GM18909 (cell line): ENCODE measurements around the gene AKAP6.

Experiments
- ATAC-seq: cut with Tn5 transposase; IDR thresholded peaks from one replicate; pipeline ENCODE4 v1.9.1; 2021; ENCODE audit warnings: mild to moderate bottlenecking; ENCODE audit not compliant: unreplicated experiment, poor library complexity

AKAP6 gene

DNA sequence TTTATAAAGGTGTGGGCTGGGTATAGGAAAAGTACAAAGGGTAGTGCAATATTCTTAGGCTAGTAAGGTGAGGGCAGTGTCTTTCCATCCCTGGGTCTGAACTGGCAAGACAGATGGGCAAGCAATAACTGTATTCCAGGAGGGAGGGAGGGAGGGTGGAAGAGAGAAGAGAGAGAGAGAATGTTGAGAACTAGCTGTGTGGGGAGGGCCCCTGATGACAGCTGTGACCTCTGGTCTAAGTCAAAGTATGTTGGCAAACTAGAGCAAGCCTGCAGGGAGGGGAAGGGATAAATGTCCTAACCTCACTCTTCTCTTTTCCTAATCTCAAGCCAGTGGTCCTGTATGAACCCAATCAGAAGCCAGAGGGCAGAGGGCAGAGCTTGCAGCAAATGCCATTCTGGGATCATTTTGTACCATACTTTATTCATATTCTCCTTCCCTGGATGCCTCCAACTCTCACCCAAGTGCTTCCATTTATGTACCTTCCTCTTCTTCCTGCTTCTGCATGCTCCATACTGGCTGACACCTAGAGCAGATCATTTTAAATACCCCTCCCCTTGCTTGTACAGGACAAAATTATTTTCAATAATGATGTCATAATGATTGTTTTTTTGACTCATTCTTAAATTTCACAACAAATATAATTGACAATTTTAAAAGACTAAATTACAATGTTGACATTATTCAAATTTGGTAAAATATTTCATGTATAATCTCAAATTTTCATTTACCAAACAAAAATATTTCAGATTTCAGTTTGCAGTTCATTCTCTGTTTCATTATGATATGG lies 75.9 kb downstream of the AKAP6 start:
- no peak for ATAC-seq

DNA sequence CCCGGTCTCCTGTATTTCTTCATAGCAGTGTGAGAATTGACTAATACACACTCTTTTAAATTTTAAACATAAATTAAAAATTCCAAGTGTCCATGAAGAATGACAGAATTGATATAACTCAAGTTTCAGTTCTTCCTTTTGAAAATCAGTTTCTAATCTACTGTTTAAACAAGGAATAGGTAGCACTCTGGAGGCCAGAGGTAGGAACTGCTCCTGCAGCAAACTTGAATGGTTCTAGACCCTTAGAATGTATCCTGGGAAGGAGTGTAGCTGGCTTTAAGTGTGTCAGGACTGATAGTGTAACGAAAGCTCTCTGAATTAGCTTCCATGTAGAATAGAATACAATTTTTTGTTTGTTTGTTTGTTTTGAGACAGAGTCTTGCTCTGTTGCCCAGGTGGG lies 76.8 kb downstream of the AKAP6 start:
- ATAC-seq = no peak

DNA sequence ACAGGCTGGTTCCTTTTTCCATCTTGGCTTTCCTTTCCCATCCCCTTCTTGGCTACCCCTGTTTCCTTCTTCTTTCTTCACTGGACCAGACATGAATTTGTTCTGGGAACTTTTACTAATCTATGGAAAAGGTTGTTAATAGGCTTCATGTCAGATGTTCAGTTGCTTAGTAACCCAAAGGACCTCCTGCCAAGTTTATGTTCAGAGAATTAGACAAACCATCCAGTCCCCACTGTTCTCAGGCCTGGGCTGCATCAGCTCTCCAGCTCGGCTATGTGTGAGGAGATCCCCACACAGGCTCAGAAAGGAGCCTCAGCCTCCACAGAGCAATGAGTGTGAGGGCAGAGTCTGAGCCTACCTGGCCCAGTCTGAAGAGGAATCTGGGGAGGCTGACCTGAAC lies 78.0 kb downstream of the AKAP6 start:
- no peak for ATAC-seq

DNA sequence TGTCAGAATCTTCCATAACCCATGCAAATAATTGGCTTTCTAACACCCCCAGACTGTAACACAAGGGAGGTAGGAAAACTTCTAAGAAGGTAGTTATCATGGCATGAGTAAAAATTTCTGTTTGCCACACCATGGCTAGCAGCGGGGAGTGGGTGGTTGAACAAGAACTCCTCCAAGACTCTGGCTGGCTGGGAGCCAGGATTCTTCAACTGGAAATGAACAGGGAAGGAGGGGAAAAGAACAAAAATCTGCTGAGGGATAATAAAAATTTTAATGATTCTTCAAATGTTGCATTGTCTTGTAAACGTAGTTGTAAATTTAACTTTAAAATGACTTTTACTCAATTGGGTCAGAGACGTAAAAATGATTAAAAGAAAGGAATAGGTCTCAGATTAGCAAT lies 78.9 kb downstream of the AKAP6 start:
- ATAC-seq = no peak

DNA sequence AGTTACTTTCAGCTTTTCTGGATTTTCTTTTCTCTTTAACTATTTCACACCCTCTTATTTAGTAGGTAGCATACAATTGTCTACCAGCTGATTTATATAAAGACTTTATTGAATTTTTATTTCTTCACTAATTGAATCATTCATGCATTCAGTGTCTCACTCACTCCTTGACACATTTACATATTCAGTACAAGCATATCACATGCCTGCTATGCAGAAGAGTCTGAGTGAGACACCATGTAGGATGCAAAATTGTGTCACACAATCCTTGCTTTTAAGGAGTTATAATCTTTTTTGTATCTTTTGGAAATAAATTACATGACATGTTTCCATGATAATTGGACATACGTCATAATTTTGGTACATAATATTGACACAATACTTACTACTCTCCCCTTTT lies 83.0 kb downstream of the AKAP6 start:
- ATAC-seq = no peak

DNA sequence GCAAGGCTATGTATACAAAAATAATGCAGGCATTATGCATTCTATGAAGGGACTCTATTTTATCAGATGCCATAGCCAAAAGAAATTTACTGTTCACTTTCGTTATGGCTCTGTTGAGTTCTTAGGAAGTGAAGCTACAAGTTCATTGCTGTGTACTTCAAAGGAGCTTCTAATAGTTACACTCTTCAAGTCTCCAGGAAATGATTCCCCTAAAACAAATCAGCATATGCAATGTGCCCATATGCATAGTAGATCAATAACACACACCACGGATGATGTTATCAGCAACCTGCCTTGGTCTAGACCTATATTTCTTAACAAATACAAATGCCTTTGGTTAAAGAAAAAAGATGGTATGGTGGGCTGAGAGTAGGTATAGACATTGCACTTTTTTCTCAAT lies 83.4 kb downstream of the AKAP6 start:
- ATAC-seq = no peak

DNA sequence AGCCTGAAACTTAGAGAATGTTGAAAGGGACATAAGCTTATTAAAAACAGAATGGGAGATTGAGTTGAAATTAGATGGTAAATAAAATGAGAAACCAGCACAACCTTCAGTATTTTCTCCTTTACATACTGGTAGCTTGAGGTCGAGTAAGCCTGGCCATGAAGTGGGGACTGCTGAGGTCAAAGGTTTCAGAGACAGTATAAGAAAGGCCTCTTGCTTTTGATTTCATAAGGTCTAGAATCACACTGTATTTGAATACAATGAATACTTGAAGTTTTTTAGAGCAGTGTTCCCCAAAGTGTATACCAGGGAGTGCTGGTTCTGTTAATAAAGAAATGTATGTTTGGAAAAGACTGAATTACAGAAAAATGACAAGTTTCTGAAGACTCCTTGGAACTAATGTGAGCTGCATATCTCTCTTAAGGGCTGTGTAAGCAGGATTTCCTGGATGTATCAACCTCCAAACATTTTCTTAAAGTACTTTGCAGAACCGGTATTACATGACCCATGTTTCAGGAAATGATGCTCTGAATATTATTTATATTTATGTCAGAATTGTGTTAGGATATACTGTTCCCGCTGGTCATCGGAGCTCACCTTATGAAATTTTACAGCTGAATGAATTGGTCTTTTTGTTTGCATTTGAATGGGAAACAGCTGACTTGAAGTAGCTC lies 85.0 kb downstream of the AKAP6 start:
- no peak for ATAC-seq

DNA sequence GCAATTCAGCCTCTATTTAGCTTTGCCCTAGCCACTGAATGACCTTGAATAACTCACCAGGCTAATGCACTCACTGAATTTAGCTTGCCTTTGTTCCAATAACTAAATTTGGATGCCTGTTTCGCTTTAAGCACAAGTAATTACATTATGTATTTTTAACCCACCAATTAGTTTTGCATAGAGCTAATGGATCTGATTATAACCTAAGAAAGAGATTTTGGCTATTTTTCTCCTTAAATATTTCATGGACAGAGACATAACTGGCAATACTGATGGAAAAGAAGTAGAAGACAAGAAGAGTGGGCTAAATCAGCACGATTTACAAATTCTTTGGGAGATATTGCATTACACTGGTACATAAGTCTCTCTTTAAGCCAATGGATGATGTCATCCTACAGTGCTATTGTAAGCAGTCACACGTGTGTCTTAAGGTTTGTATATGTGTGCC lies 85.7 kb downstream of the AKAP6 start:
- no peak for ATAC-seq

DNA sequence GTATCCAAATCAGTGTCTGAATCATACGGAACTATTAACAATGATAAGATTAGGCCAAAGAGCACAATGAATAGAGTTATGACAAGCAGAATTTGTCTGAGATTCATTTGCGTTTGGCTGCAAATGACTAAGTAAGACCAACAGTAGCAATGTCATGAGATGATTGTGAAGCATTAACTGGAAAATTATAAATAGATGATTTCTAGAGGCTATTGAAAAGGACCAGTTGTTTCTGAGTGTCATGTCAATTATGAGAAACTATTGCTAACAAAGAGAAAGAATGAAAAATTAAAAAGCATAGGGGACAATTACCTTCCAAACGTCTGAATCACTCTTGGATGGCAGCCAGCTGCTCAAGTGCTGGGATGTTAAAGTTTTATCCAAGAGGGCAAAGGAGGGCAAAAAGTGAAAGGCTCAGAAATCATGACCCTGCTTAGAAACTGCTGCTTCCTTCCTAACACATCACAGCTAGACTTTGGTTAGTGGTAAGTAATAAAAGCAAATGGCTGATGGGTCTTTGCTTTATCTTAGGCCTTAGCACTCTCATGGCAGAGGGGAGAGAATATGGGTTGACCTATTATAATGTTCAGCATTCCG lies 89.0 kb downstream of the AKAP6 start:
- ATAC-seq = no peak

DNA sequence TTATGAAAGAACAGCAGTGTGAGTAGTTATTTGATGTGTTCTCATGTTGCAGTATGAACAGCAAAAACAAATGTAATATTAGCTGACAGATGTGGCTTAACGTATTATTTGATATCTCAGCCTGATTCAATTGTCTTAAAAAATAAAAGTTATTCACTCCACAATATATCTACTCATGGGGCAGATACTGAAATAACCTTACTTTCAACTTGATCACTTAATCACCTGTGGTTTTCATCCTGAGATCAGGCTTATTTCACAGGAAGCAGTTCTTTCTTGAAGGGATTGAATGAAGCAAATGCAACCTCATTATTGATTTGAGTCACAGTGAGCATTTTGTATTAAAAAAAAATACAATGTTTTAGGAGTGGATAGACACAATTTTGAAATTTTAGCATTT lies 90.3 kb downstream of the AKAP6 start:
- no peak for ATAC-seq

DNA sequence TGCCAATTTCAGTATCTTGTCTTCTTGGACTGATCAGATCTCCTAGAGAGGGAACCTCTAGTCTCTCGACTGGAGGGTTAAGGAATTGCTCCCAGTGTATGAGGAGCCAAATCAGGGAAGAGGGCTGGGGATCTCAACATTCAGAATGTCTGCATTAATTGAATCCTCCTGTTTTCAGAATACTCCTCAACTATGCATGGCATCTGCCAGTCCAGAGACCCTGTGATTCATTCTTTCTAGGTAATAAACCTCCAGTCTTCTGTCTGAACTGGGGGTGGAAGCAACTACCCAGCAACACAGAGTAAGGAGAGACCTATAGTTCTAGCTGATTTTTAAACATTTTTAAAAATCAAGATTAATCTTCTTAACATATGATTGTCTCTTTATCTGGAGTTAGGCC lies 92.7 kb downstream of the AKAP6 start:
- ATAC-seq = no peak

DNA sequence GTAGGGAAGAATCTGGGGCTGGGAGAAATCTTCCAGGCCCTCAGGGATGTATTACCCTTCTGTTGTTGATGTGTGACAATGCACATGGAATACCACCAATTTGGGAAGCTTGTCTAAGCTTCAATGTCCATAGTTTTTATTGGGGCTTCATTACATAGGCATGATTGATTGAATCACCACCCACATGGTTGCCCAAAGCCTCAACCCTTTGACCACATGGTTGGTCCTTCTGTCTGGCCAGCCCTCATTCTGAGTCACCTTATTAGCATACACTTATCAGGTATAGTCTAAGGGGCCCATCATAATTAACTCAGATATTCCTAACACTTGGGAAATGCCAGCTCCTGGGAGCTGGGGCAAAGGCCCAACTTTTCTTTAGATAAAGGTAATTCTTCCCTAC lies 93.3 kb downstream of the AKAP6 start:
- no peak for ATAC-seq

DNA sequence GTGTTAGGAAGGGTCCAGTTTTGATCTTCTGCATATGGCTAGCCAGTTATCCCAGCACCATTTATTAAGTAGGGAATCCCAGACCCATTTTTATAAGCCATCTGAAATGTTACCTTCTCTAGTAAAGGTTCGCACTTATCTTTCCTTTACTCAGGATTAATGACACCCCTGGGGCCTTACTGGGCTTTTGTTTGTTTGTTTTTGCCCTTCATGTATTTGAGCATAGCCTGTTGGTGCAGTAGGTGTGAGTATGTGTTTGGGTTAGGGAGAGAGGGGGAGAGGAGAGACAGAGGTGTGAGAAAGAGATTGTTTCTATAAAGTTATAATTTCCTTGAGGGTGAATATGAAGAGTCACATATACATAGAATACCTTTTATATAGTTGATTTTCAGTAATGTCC lies 96.9 kb downstream of the AKAP6 start:
- ATAC-seq = no peak

DNA sequence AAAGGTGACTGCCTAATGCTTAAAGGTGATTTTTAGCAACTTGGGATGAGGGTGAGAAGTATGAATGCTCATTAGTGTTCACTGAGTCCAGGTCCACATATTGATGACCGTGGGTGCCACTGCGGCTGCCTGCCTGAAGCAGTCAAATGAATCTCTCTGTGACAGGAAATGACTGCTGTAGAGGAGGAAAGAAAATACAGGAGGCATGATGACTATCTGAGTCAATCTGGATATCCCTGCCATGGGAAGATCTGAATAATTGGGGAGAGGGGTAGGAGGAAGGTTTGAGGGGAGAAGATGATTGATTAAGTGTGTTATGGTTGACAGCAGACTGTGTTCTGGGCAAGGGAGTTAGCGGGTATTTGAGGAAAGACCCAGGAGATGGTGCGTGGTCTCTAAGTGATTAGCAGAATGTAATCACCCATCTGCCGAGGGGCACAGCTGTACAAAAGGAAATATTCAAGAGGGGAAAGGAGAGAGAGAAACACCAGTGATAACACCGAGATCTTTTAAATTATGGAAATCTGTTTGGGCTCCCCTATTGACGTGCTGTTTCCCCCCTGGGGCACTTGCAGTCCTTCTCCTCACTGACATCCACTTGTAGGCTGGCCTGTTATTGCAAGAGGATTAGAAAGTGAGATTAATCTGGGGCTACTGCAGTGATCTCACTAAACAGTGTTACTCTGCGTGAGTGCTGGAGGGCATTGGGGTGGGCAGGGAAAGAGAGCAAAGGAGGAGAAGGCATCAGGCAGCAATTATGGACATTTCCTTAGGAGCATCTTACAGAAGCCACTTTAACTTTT lies 97.7 kb downstream of the AKAP6 start:
- no peak for ATAC-seq

DNA sequence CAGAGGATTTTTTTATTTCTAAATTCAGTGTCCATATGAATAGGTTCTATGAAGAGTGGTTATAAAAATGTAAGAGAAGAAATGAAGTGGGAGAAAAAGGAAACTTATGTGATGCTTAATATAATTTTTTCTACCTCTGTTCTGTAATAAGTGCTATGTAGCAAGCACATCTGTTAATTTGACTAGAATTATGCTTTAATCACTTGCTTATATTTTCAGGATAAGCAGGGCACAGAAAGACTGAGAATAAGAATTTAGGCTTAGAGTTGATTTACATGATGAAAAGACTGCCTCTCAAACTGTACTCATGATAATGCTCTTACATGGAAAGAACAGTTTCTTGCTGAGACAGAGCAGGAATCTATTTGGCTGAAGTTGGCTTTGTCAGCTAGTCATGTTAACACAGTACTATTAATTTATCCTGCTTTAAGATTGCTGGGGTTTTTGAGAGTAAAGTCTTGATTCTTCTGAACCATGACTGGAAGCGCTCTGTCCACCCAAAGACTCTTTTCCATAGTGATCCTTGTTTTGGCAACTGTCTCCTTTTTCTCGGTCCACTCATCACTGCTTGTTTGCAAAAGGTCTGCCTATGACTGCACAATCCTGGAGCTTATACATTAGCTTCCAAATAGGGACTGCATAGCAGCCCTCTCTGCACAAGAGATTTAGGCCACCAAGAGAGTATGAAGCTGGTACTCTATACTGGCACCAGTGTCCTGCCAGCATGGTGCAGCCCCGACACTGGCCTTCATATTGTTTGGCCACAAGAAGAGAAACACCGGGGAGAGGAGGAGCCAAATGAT lies 98.8 kb downstream of the AKAP6 start:
- no peak for ATAC-seq

DNA sequence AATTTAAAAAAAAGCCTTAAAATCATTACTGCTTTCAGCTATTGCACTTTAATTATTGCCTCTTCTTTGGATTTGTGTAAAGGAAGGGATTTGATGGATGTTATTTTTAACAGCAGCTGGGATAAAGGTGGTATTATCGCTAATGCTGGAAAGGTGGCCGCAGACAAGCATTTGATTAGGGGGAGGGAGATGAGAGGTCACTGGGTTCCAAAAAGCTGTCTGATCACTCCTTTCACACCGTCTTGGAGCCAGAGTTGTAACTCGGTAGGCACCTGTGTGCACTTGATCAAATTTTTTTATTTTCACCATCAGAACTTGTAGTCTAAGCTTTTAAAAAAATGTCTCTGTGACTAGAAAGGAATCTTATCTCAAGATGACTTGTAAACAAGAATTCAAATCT lies 99.8 kb downstream of the AKAP6 start:
- ATAC-seq = no peak

DNA sequence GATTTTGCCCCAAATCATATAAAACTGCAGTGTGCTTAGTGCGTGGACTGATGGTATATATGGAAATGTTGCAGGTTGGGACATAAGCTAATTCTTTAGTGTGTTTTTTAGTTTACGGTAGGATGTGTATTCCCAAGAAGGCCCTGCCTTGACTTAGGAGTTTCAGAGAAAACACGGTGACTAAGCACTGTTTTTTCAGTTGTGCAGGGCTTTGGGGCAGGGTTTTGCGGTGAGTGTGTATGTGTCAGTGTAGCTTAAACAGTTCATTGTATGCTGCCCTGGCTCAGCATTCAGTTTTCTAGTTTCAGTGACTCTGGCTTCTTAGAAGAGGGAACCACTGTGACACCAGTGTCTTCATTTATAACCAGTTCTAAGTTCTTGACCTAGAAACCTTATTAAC lies 101.2 kb downstream of the AKAP6 start:
- ATAC-seq = no peak

DNA sequence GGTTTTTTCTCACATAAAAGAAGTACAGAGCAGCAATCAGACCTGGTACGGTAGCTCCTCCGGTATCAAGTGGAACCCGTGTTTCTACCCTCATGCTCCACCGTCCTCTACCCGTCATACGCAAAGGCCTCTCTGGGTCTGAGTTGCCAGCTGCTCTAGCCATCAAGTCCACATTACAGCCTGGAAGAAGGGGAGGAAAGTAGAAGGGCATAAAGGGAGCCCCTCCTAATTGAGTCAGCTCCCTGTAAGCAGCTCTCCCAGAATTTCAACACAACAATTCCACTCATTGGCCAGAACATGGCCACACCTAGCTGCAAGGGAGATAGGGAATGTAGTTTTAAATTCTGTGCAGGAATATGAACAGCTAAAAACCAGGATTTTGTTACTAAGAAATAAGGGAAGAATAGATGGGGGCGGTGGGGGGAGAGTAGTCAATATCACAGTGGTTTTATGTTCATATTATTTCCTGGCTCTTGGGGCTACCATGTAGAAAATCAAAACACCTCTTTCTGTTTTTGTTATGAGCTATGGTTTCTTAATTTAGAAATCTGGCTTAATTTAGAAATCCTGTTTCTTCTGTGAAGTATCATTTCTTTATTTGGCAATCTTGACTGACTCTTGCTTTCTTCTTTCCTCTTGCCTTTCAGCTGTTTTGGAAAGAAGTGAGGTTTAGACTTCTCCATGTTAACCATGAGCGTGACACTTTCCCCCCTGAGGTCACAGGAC lies 103.9 kb downstream of the AKAP6 start:
- no peak for ATAC-seq

DNA sequence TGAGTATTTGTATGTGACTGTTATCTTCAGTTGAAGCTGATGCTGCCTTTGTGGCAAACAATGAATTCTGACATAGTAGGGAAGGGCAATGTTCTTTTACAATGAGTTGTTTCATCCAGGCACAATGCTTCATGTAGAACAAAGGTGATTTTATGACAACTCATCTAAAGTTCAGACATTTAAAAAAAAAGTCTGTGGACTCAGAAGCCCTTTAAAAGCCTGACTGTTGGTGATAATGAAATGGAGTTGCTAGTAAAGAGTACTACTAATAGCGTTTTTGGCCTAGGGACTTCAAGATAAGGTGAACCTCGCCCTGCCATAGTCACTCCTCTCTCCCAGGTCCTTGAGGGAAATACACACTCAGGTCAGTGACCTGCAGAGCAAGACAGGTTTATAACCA lies 105.1 kb downstream of the AKAP6 start:
- no peak for ATAC-seq
